HG03045 (cell line): ENCODE data around the gene BTBD10.
"Not testable (repeated sequence)": the region's sequence is repeated elsewhere in the genome, so short reads cannot be mapped to it uniquely, and the experiment has no call there.

ENCODE experiments used
- ATAC-seq: cut with Tn5 transposase; IDR thresholded peaks from one replicate; pipeline ENCODE4 v1.9.1; 2021; ENCODE audit warnings: mild to moderate bottlenecking, moderate library complexity; ENCODE audit not compliant: unreplicated experiment

BTBD10 gene

GRCh38 chr11:13445588-13445987 is 17.4 kb downstream of the BTBD10 start:
- ATAC-seq = no peak

- ATAC-seq = no peak
These were observed 22.7 kb downstream of the BTBD10 start for GRCh38 chr11:13440100-13440855.

- no peak for ATAC-seq
These were observed 24.7 kb downstream of the BTBD10 start for GRCh38 chr11:13438291-13438690.

- not testable (repeated sequence) for ATAC-seq
These were observed 26.2 kb downstream of the BTBD10 start for GRCh38 chr11:13436836-13437235.

- no peak for ATAC-seq
These were observed 28.5 kb downstream of the BTBD10 start for GRCh38 chr11:13434247-13435205.

- ATAC-seq = no peak
These were observed 29.6 kb downstream of the BTBD10 start for GRCh38 chr11:13433437-13433836.

GRCh38 chr11:13429836-13430235 is 33.2 kb downstream of the BTBD10 start:
- no peak for ATAC-seq

- no peak for ATAC-seq
These were observed 33.7 kb downstream of the BTBD10 start for GRCh38 chr11:13429288-13429687.

GRCh38 chr11:13427440-13427839 is 35.6 kb downstream of the BTBD10 start:
- no peak for ATAC-seq

- ATAC-seq = no peak
These were observed 39.6 kb downstream of the BTBD10 start for GRCh38 chr11:13423372-13423771.

GRCh38 chr11:13421561-13421960 is 41.5 kb downstream of the BTBD10 start:
- no peak for ATAC-seq

- no peak for ATAC-seq
These were observed 47.8 kb downstream of the BTBD10 start for GRCh38 chr11:13415201-13415600.

- ATAC-seq = no peak
These were observed 57.8 kb downstream of the BTBD10 start for GRCh38 chr11:13405220-13405619.

GRCh38 chr11:13398335-13398734 is 64.7 kb downstream of the BTBD10 start:
- ATAC-seq = not testable (repeated sequence)

GRCh38 chr11:13391217-13391616 is 71.8 kb downstream of the BTBD10 start:
- ATAC-seq = no peak

GRCh38 chr11:13388741-13389140 is 74.3 kb downstream of the BTBD10 start:
- ATAC-seq = no peak

GRCh38 chr11:13386567-13386966 is 76.5 kb downstream of the BTBD10 start:
- no peak for ATAC-seq

- no peak for ATAC-seq
These were observed 77.9 kb downstream of the BTBD10 start for GRCh38 chr11:13384908-13385640.

- ATAC-seq = no peak
These were observed 80.3 kb downstream of the BTBD10 start for GRCh38 chr11:13382751-13383150.

- ATAC-seq = no peak
These were observed 82.3 kb downstream of the BTBD10 start for GRCh38 chr11:13380731-13381130.

GRCh38 chr11:13378316-13378715 is 84.7 kb downstream of the BTBD10 start:
- ATAC-seq = no peak
